Vagina (tissue), 2 donors: Measurements from ENCODE around the gene ZNG1E. TPM values are rescaled to one million over a fixed set of nuclear protein-coding genes. Genes with fewer than 3 reads are reported as not detected.
"Not testable (repeated sequence)": the region's sequence is repeated elsewhere in the genome, so short reads cannot be mapped to it uniquely, and the experiment has no call there.

Experiments used
- DNase-seq, 2 donors: peaks; one replicate each; pipeline ENCODE4 v3.0.0-alpha.2; 2017; ENCODE audit errors: extremely low spot score in 2 of 2
- H3K27ac ChIP-seq: fragments of 200-600 bp; sonication (generic); one replicate; pipeline ENCODE4 v1.5.1; 2019
- H3K27me3 ChIP-seq: fragments of 200-600 bp; sonication (generic); one replicate; pipeline ENCODE4 v1.5.1; 2019
- H3K36me3 ChIP-seq, 2 donors: fragments of 200-600 bp; sonication (generic); one replicate each; pipeline ENCODE4 v1.5.1; 2017 to 2019
- H3K4me1 ChIP-seq: fragments of 200-600 bp; sonication (generic); one replicate; pipeline ENCODE4 v1.5.1; 2019
- H3K4me3 ChIP-seq, 2 donors: fragments of 200-600 bp; sonication (generic); 1 replicate in 1 of 2; 2 replicates in 1 of 2; pipeline ENCODE4 v1.5.1; 2016 to 2019
- H3K9me3 ChIP-seq: fragments of 200-600 bp; sonication (generic); one replicate; pipeline ENCODE4 v1.5.1; 2019
- intact Hi-C: fragments of 100-400 bp; cut with DNase I; formaldehyde crosslinking; loops from one replicate; pipeline ENCODE4 v1.15.1; 2023
- total RNA-seq: library from RNA; depleted of rRNA; stranded (reverse); fragments of >200 nt; gene quantifications from one replicate; pipeline ENCODE4 v1.2.3, GENCODE V29; 2016

The ZNG1E gene
- 42.0 TPM for total RNA-seq

DNA sequence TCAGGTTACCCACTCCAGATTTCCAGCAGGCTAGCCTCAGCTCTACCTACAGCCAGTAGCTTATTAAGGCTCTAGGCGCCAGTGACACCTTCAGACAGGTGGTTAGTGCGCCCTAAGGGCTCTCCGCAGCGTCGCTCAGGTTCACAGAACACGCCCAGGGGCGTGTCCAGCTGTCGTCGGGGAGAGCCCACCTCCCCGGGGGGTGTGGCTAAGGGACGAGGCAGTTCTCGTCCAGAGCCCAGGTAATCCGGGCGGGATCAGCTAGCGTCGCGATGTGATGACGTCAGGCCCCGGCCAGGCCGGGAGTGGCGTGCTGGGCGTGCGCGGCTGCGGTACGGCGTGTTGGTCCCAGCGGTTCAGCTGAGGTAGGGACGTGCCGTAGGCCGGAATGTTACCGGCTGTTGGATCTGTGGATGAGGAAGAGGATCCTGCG, at the start of gene ZNG1E:
ZNG1E (plus strand) TSS at position 340 of the 433 bp plus-strand sequence; CDS start at position 389, 49 bp downstream.
- intact Hi-C loops, result not testable (repeated sequence)
- peak within 1 kb of the TSS; percentile 35 to 45 for H3K4me3 ChIP-seq

DNA sequence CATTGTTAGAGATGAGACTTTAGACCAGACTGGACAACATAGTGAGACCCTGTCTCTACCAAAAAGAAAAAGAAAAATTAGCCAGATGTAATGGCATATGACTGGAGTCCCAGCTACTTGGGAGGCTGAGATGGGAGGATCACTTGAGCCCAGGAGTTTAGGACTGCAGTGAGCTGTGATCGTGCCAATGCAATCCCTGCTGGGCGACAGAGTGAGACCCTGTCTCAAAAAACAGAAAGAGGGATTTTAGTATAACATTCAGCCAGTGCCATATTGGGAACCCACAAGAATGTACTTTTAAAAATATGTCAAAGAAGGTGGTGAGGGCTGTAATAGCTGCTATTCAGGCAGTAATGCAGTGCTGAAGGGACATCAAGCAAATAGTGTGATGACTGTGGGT, 2.1 kb upstream of the ZNG1E start:
- H3K27me3 ChIP-seq, H3K36me3 ChIP-seq, DNase-seq, H3K4me1 ChIP-seq, H3K4me3 ChIP-seq, H3K27ac ChIP-seq, H3K9me3 ChIP-seq, intact Hi-C loops: not testable (repeated sequence)

More for the DNA sequence above, at the start of gene ZNG1E:
- not testable (repeated sequence) for H3K4me1 ChIP-seq, H3K9me3 ChIP-seq, H3K27ac ChIP-seq, H3K36me3 ChIP-seq, H3K27me3 ChIP-seq, DNase-seq

DNA sequence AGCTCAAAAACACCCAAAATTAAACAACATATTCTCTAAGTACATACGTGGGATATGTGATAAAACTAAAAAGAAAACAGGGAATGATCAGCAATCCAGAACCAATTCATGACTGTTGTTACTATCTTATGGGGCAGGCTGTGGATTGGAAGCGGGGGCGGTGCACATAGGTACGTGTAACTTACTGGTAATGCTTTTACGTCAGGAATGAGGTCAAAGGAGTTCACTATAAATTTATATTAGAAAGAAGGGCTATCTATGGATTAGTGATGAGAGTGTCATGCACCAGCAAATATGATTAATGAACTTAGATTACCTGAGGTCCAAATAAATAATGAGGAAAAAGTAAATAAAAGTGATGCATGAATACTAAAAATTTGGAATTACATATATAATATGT, 710 bp upstream of the ZNG1E start:
- H3K4me3 ChIP-seq, result peak overlapping the region in 1 of 2 donors; percentile 45

DNA sequence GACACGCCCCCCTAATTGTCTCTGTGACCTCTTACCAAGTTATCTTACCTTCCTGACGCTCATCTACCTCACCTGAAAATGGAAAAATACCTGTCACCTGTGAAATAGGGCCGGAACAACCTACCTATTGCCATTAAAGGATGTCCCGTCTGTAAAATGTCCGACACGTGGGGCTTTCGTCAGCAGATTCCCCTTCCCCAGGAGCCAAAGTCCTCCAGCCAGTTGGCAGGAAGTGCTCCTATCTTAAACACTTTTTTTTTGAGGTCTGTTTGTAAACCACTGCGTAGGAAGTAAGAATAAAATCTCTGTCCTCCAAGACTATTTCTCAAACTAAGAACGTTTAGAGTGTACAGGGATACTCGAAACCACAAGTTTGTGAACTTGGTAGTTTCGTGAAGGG, 661 bp downstream of the ZNG1E start:
- H3K27me3 ChIP-seq, intact Hi-C loops, H3K36me3 ChIP-seq, H3K4me1 ChIP-seq, H3K27ac ChIP-seq, DNase-seq, H3K9me3 ChIP-seq: not testable (repeated sequence)
- H3K4me3 ChIP-seq, result peak overlapping the region in 1 of 2 donors; percentile 25

More for the DNA sequence above, 710 bp upstream of the ZNG1E start:
- H3K27me3 ChIP-seq, H3K36me3 ChIP-seq, H3K27ac ChIP-seq, H3K4me1 ChIP-seq, intact Hi-C loops, H3K9me3 ChIP-seq, DNase-seq: not testable (repeated sequence)

DNA sequence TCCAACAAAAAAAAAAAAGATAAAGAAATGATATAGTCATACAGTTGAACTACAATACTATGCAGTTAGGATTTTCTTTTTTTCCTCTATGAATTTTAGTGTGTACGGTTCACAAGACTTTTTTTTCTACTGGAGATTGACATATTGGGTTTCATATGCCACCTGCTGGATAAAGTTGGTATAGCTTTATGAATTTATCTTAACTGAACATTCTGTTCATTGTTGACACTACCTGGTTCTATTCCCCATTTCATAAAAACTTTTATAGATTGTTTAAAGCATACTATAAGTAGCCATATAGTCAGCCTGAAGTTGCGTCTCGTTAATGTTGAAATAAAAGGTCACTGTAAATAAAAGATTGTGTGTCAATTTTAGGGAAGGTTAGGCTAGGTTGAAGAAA, 2.8 kb downstream of the ZNG1E start:
- DNase-seq, H3K4me1 ChIP-seq, H3K9me3 ChIP-seq, H3K36me3 ChIP-seq, H3K27me3 ChIP-seq, intact Hi-C loops, H3K4me3 ChIP-seq, H3K27ac ChIP-seq: not testable (repeated sequence)

DNA sequence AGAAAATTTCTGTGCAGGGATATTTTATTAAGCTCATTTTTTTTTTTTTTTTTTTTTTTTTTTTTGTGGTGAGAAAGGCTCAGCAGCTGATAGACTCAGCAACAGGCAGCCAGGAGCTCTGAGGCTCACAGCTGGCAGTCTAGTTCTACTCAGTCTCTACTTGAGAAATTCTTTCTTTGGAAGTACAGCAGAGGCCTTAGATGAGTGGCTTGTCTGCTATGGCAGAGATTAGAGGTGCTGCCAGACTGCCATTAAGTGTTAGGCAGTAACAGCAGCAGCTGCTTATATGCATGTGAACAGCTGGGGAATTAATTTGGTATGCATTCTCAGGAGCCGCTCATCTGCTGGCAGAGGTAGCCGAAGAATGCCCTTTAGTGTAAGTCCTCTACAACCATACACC, 27.8 kb downstream of the ZNG1E start:
- H3K27ac ChIP-seq, H3K4me3 ChIP-seq, H3K9me3 ChIP-seq, H3K27me3 ChIP-seq, DNase-seq, intact Hi-C loops, H3K4me1 ChIP-seq, H3K36me3 ChIP-seq: not testable (repeated sequence)

DNA sequence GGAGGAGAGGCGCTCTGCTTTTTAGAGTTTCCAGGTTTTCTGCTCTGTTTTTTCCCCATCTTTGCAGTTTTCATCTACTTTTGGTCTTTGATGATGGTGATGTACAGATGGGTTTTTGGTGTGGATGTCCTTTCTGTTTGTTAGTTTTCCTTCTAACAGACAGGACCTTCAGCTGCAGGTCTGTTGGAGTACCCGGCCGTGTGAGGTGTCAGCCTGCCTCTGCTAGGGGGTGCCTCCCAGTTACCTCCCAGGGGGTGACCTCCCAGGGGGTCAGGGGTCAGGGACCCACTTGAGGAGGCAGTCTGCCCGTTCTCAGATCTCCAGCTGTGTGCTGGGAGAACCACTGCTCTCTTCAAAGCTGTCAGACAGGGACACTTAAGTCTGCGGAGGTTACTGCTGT, 38.7 kb downstream of the ZNG1E start:
- H3K36me3 ChIP-seq, H3K27ac ChIP-seq, H3K27me3 ChIP-seq, H3K4me1 ChIP-seq, H3K9me3 ChIP-seq, H3K4me3 ChIP-seq, intact Hi-C loops, DNase-seq: not testable (repeated sequence)

DNA sequence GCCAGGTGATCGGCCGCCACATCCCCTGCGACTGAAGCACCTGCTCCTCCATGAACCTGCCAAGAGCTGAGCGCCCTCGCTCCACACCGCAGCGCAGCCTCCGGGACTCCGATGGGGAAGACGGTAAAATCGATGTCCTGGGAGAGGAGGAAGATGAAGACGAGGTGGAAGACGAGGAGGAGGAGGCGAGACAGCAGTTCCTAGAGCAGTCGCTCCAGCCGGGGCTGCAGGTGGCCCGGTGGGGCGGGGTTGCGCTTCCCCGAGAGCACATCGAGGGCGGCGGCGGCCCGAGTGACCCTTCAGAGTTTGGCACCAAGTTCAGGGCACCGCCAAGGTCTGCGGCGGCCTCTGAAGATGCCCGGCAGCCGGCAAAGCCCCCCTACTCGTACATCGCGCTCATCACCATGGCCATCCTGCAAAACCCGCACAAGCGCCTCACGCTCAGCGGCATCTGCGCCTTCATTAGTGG, 61.4 kb downstream of the ZNG1E start, which contains the start of gene FOXD4L4:
FOXD4L4 (plus strand) TSS at position 51 of the 469 bp plus-strand sequence; CDS start at position 51, 0 bp downstream.
- H3K9me3 ChIP-seq, intact Hi-C loops, H3K4me1 ChIP-seq, H3K36me3 ChIP-seq, H3K27ac ChIP-seq, H3K27me3 ChIP-seq, DNase-seq, H3K4me3 ChIP-seq: not testable (repeated sequence)

DNA sequence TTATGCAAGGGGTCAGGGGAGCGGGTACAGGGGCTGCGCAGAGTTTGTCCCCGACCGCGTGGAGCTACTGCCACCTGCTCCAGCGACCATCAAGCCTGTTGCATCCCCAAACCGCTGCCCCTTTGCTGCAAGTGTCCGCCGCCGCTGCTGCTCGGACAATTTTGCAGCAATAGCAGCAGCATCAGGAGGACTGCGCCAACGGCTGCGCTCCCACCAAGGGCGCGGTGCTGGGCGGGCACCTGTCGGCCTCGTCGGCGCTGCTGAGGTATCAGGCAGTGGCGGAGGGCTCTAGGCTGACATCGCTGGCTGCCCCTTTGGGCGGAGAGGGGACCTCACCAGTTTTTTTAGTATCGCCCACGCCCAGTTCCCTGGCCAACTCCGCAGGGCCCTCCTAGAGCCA, 62.4 kb downstream of the ZNG1E start:
- H3K4me1 ChIP-seq, H3K36me3 ChIP-seq, intact Hi-C loops, H3K4me3 ChIP-seq, H3K27me3 ChIP-seq, DNase-seq, H3K9me3 ChIP-seq, H3K27ac ChIP-seq: not testable (repeated sequence)

Other genes with a start within 250 kb of the ZNG1E start
- not detected for gene FOXD4L4, start 61.2 kb downstream of the ZNG1E start, total RNA-seq